Measurements from ENCODE around the gene ARL3.

DNA sequence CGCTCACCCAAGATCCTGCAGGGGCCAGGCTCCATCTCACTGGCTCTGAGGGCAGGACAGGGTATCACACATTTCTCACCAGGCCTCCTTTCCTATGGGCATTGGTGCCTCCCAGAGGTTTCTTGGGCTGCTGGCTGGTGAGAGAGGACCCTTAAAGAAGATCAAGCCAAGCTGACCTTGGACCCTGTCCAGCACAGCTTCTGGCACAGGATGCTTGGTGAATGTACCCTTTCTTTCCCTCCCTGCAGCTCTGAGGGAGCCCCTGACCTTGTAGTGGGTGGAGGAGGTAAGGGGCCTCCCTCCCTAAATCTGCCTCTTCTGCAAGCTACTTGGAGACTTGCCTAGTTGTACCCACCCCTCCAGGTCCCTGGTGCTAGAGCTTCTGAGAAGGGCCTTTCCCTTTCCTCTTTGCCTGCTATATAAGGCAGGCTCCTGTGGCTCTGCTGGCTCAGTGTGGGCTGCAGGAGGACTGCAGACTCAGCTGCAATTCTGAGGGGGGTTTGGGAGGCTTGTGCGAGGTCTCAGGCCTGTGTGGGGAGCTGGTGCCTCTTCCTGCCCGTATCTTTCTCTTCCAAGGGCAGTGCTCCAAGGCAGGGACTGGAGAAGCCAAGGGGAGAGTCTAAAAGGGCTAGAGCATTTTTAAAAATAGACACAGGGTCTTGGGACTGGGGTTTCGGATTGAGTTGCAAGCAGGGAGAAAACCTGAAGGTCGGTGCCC is 81.6 kb downstream of the ARL3 start:
- TF ChIP-seq ZNF274 (IDR thresholded peaks at IDR 0.05; ENCODE audit: low read depth, low read length) (no peak), SUZ12 (IDR thresholded peaks at IDR 0.05; ENCODE audit: extremely low read depth, insufficient read depth, insufficient read length) (no peak), YY1 (IDR thresholded peaks at IDR 0.05; ENCODE audit: insufficient read depth, insufficient read length) (no peak)

Measured in NT2/D1 (cell line).